Cerebellar nuclear complex (tissue), 1 donor: Measurements from ENCODE around the gene INPP5A.
"Not testable (repeated sequence)": the region's sequence is repeated elsewhere in the genome, so short reads cannot be mapped to it uniquely, and the experiment has no call there.

Experiments used
- DNase-seq, 2 experiments: peaks; one replicate each; lab custom pipeline; 2025; lab: John Stamatoyannopoulos, UW

The INPP5A gene

GRCh38 chr10:132658546-132659205, 121.1 kb downstream of the INPP5A start:
- DNase-seq = no peak

GRCh38 chr10:132659206-132660091, 121.9 kb downstream of the INPP5A start:
- DNase-seq = peak in 1 of 2 experiments; percentile 21

GRCh38 chr10:132660385-132660784, 122.8 kb downstream of the INPP5A start:
- no peak for DNase-seq

- DNase-seq = peak in 1 of 2 experiments; percentile 50
These were observed 124.8 kb downstream of the INPP5A start for GRCh38 chr10:132662186-132662920.

GRCh38 chr10:132663666-132664365, 126.2 kb downstream of the INPP5A start:
- DNase-seq = no peak

- DNase-seq = no peak
These were observed 126.8 kb downstream of the INPP5A start for GRCh38 chr10:132664407-132664806.

- DNase-seq = no peak
These were observed 127.3 kb downstream of the INPP5A start for GRCh38 chr10:132664883-132665282.

- DNase-seq = no peak
These were observed 128.5 kb downstream of the INPP5A start for GRCh38 chr10:132665946-132666704.

GRCh38 chr10:132666705-132667341, 129.2 kb downstream of the INPP5A start:
- DNase-seq = no peak

GRCh38 chr10:132667342-132668047, 129.9 kb downstream of the INPP5A start:
- no peak for DNase-seq

GRCh38 chr10:132668048-132668394, 130.4 kb downstream of the INPP5A start:
- DNase-seq = no peak

GRCh38 chr10:132669208-132669861, 131.7 kb downstream of the INPP5A start:
- no peak for DNase-seq

GRCh38 chr10:132670546-132671227, 133.1 kb downstream of the INPP5A start:
- DNase-seq = no peak

GRCh38 chr10:132671228-132672154, 133.9 kb downstream of the INPP5A start:
- no peak for DNase-seq

- not testable (repeated sequence) for DNase-seq
These were observed 136.2 kb downstream of the INPP5A start for GRCh38 chr10:132673746-132674145.

GRCh38 chr10:132674311-132674710, 136.7 kb downstream of the INPP5A start:
- no peak for DNase-seq

GRCh38 chr10:132675031-132675740, 137.6 kb downstream of the INPP5A start:
- no peak for DNase-seq
